GM19397 (cell line): ENCODE measurements around the gene ARCN1.

Experiments used
- ATAC-seq: cut with Tn5 transposase; IDR thresholded peaks from one replicate; pipeline ENCODE4 v1.9.1; 2021; ENCODE audit warnings: mild to moderate bottlenecking, moderate library complexity; ENCODE audit not compliant: unreplicated experiment

ARCN1 gene

DNA sequence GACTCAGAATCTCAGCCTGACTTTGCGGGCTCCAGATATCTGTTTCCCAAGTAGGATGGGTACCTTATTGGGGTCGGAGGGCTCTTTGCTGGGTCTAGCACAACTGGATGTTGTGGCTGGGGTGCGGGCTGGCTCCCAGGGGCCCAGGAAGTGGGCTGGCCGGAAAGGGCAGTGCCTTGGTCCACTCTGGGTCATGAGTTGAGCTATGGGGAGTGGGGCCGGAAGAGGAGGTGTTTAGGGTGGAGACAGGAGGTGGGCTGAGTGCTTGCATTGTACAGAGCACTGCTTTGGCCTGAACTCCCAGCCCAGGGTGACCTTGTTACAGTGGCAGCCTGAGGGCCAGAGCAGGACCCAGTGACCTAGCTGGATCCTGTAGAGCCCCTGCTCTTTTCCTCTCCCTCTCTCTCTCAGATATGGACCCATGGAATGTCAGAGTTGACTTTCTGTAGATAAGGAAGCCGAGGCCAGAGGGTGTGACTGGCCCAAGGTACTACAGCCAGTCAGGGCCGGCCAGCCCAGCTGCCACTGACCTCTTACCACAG lies 48.4 kb downstream of the ARCN1 start:
- no peak for ATAC-seq

DNA sequence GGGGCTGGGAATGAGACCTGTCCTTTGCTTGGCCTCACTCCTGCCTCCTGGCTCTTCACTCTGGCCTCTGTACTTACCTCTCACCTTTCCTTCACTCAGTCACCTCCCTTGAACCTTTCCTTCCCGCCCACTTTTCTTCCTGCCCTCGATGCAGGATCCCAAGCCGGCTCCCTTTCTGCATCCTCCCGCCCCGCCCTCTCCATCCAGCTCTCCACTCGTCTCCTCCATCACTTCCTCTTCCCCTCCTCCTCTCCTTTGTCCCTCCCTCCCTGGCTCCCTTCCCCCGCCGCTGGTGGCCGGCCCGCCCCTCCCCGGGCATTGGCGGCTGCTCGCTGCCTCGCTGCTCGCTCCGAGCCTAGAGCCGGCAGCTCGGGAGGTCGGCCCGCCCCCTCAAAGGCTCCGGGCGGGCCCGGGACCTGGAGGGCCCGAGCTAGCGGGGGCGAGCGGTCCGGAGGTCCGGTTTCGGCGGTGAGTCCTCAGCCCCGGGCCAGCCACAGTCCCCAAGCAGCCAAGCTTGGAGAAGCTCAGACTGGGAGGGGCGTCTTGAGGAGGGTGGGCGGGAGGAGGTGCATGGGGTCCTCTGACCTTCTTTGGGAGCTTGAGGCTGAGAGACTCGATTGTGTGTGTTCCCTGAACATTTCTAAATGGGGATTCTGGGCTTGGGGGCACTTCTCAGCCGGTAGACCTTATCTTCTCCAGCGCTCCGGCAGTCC lies 49.0 kb downstream of the ARCN1 start:
- ATAC-seq = no peak

- ATAC-seq = no peak
Observed at GRCh38 chr11:118621784-118622375, 49.7 kb downstream of the ARCN1 start.

DNA sequence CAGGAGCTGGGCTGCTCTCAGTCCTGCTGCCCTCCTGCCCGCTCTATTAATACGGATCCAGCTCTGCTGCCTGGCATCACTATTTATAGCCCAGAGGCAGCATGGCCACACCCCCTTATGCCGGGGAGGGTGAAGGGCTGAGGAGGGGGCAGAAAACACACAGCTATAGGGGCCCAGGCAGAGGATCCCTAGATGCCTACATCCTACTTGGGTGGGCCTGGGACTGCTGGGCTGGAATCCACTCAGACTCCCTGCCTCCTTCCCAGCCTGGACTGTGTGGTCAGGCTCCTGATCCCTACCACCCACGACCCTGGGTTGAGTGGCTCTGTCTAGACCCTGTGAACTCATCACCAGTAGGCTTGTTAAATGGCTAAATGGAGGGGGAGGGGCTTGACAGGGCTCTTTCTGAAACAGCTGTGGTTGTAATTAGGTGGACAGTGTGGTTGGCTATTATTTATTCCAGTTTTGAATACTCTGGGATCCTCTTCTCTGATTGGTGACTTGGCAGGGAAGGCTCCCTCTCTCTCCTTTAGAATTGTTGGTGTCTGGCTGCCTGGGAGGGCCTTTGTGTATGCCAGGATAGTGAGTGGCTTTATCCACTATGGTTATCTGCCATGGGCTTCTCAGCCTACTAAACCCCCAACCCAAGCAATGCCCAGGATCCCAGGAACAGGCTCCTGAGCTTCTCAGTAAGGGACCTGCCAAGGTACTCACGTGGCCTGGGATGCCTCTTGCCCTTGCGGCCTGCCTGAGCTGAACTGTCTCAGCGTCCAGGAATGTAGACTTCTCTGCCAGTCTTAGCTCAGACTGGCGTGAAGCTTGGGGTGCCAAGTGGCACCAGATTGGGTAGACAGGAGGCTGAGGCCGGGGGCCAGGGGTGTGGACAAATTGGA lies 50.4 kb downstream of the ARCN1 start:
- no peak for ATAC-seq

DNA sequence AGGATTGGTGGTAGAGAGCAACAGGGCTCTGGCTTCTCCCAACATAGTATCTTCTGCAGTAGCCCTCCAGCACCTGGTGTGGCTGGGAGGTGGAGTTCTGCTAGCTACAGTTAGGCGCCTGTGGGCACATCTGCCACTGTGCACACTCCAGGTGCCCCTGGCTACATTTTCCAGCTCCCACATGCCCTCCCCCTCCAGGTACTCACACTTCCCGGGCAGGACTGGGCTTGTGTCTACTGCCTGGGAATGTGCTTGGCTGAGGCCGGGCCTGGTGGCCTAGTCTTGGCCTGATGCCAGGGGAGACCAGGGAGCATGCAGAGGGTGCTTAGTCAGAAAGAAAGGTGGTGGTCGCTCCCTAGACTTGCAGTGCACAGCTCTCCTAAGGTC lies 51.1 kb downstream of the ARCN1 start:
- ATAC-seq = no peak

- ATAC-seq = no peak
Observed at GRCh38 chr11:118625036-118625690, 53.0 kb downstream of the ARCN1 start.

DNA sequence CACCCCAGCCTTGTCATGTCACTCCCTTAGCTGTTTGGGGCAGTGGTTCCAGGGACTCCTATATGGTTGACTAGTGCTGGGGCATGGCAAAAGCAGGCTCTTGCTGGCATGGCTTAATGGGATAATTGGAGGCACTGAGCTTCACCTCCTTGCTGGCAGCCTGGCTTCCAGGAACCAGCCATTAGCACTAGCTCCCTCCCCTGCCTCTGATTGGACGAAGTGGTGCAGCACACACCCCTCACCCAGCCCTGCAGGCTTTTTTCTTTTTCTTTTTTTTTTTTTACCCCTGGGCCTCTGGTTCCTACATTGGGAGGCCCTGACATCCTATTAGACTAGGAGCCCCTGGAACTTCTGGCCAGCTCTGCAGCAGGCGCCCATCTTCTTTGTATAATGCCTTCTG lies 53.8 kb downstream of the ARCN1 start:
- no peak for ATAC-seq

- no peak for ATAC-seq
Observed at GRCh38 chr11:118627566-118627965, 55.4 kb downstream of the ARCN1 start.

GRCh38 chr11:118628031-118628430 lies 55.8 kb downstream of the ARCN1 start:
- no peak for ATAC-seq

DNA sequence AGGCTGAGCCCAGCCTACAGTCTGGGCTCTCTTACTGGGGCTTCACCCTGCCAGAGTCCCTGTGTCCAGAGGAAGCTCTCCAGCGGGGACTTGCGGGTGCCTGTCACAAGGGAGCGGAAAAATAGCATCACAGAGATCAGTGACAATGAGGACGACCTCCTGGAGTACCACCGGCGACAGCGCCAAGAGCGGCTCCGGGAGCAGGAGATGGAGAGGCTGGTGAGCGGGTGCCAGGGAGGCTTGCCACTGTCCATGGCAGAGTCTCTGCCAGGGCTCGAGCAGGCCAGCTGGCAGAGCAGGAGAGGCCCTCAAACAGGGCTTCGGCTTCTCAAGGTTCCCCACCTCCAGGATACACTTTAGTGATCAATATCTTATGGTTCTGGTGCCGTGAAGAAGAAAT lies 56.2 kb downstream of the ARCN1 start:
- ATAC-seq = no peak

DNA sequence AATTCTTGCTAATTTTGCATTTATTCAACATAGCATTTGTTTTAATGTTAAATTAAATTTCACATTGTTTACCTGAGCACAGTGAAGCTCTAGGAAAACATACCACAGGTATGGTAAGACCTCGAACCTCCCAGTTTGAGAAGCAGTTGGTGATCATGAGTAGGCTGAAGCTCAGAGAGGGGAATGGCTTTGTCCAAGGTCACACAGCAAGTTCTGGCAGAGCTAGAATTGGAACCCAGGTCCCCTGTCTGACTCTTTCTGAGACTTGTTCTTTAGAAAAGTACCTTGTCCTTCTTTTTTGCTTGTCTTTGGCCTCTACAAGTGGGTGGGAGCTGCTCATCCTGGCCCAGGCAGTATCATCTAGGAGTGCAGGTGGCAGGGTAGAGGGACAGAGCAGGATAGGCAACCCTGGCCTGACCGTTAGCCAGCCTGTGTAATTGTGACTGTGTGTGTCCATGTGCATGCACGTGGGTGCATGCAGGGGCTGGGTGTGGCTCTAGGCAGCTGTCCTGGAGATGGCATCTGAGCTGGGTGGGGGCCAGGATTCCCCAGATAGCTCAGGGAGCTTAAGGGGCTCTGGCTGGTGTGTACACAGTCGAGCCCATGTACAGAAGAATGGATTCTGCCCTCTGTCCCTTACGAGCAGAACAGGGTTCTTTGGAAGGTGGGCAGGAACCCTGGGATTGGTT lies 56.8 kb downstream of the ARCN1 start:
- ATAC-seq = no peak

- no peak for ATAC-seq
Observed at GRCh38 chr11:118629761-118630661, 57.8 kb downstream of the ARCN1 start.

DNA sequence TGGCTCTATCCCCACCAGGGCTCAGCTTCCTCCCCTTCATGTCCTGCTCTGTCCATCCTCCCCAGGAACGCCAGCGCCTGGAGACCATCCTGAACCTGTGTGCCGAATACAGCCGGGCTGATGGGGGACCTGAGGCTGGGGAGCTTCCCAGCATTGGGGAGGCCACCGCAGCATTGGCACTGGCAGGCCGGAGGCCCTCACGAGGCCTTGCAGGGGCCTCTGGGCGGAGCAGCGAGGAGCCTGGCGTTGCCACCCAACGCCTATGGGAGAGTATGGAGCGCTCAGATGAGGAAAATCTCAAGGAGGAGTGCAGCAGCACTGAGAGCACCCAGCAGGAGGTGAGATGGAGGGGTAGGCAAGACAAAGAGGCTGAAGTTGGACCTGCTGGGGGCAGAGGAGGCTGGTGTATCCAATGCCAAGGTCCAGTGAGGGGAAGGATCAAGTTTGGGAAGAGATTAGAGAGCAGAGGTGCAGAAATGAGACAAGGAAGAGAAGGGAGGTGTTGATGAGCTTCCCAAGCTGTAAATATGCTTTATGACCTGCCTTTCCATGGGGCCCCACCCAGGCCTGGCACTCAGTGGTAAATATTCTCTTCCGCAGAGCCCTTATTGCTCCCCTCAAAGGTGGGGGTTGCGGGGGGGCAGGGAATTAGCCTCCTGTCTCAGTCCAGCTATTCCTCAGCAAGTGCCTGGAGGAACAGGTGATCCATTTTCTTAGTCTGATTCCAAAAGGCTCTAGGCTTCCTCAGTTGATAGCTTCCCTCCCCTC lies 59.1 kb downstream of the ARCN1 start:
- no peak for ATAC-seq

GRCh38 chr11:118632577-118633318 lies 60.5 kb downstream of the ARCN1 start:
- no peak for ATAC-seq

GRCh38 chr11:118633319-118633690 lies 61.1 kb downstream of the ARCN1 start:
- no peak for ATAC-seq

GRCh38 chr11:118633979-118634378 lies 61.8 kb downstream of the ARCN1 start:
- ATAC-seq = no peak

DNA sequence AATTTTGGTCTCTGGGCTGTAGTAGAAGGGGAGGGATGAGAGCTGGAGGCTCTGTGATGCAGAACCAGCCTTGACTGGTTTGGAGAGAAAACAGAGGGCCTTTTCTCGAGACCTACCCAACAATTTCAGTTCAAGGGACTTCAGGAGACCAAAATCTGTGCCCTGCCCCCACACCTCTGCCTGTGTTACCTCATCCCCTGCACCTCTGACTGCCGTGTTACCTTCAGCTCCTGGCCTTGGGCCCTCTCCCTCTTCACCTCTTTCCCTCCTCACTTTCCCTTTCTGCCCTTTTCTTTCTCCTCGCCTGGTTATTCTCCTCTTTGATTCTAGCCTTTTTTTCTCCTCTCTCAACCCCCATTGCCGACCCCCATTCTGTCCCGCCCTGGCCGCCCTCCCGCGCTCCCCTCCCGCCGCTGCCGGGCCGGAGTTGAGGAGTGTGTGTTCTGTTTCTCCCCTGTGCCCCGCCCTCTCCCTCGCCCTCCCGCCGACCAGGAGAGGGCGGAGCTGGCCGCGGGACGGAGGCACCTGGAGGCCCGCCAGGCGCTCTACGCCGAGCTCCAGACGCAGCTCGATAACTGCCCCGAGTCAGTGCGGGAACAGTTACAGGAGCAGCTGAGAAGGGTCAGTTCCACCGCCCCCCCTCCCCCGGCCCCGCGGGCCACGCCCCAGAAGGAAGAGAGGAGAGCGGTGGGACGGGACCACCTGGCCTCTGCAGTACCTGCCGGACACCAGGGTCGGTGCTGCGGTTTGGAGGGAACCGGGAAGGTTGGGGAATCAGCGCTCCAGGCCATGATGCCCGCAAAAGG lies 62.4 kb downstream of the ARCN1 start:
- no peak for ATAC-seq
